Ramos (cell line): ENCODE measurements around the gene WDR27.
"Not testable (repeated sequence)": the region's sequence is repeated elsewhere in the genome, so short reads cannot be mapped to it uniquely, and the experiment has no call there.

Experiments
- in situ Hi-C: fragments of 300-500 bp; cut with MboI; formaldehyde crosslinking; loops from one replicate; pipeline ENCODE4 v1.14.3; 2022; ENCODE audit warnings: low sequenced_read_pairs; ENCODE audit not compliant: unreplicated experiment

Gene WDR27

DNA sequence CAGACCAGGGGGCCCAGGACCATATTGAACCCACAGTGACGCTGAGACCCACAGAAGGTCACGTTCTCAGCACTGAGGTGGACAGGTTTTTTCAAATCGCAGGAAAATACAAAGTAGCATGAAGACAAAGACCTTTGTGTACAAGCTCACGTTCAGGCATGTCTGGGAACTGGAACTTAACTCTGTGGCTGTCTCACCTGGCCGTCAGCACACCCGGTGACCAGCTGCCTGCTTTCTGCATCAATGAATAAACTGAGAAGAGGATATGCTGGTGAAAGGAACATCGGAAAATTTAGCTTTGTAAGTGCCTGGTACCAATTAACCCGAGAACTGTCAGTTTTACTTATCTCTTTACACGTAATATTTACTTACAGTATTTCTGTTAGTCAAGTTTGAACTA is 36.5 kb downstream of the WDR27 start:
- in situ Hi-C loops = no loop called here

GRCh38 chr6:169664227-169664626 is 37.6 kb downstream of the WDR27 start:
- in situ Hi-C loops = no loop called here

- in situ Hi-C loops = no loop called here
Observed at GRCh38 chr6:169663468-169663867, 38.4 kb downstream of the WDR27 start.

DNA sequence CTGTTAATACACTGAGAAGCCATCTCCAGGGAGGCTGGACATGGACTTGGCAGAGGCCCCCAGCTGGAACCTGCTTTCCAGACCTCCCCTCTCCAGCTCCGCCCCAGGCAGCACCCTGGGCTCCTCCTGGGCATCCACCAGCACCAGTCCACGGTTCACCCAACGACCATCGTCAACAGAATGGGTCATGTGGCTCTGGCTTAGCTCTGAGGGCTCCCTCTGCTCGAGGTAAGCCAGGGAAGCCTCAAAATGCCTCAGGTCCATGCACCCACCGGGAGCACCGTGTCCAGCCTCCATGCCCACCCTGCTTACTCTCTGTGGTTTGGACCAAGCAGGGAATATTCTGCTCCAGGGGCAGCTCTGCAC is 40.5 kb downstream of the WDR27 start:
- in situ Hi-C loops = no loop called here

DNA sequence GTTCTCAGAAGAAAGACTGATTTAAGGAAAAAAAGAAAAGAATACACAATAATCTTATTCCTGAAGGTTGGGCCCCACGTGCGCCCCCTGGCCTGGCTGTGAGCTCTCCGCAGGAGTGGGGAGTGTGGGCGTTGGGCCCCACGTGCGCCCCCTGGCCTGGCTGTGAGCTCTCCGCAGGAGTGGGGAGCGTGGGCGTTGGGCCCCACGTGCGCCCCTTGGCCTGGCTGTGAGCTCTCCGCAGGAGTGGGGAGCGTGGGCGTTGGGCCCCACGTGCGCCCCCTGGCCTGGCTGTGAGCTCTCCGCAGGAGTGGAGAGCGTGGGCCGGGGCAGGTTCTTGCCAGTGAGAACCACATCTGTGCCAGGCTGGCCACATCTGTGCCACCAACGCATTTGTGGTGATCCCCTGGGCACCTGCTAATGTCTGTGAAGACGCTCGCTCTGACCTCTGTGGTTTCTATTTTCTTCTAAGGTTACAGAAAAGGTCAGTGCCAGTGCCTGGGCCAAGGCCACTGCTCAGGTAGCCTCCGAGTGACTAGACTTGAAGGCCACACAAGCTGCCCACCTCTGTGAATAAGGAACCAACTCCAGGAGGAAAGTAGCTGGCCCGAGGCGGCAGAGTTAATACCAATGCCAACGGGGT is 41.0 kb downstream of the WDR27 start:
- in situ Hi-C loops = no loop called here

DNA sequence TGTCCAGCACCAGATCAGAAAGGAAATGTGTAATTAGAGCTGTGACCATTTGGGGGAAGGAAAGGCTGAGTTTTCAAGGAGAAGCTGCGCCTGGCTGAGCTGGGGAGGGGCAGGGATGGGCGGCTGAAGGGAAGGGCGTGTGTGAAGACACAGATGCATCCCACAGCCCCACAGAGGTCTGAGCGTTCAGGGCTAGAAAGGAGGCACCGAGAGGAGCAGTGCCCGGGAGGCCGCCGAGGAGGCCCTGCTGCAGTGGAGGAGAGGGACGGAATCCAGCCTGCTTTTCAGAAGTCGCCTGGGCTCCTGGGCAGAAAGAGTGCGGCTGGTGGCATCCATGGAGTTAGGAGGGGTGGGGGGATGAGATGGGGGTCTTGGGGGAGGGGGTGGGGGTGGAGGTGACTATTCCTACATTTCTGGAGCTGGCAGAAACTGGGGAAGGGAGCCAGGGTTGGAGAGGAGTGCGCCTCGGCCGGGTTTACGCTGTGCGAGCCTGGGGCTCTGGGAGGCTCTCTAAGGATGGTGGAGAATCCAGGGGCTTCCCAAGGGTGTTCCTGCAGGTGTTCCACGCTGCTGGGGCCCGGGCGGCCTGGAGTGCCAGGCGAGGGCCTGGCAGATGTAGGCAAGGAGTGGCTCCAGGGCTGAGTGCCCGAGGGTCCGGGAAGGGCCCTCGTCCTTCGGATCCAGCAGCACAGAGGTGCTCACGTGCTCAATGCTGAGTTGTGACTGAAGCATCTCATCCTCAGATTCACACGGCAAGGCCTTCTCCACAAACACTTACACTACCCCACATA is 41.8 kb downstream of the WDR27 start:
- in situ Hi-C loops = no loop called here

- in situ Hi-C loops = no loop called here
Observed at GRCh38 chr6:169657284-169657610, 44.6 kb downstream of the WDR27 start.

- in situ Hi-C loops = no loop called here
Observed at GRCh38 chr6:169656546-169657283, 45.1 kb downstream of the WDR27 start.

DNA sequence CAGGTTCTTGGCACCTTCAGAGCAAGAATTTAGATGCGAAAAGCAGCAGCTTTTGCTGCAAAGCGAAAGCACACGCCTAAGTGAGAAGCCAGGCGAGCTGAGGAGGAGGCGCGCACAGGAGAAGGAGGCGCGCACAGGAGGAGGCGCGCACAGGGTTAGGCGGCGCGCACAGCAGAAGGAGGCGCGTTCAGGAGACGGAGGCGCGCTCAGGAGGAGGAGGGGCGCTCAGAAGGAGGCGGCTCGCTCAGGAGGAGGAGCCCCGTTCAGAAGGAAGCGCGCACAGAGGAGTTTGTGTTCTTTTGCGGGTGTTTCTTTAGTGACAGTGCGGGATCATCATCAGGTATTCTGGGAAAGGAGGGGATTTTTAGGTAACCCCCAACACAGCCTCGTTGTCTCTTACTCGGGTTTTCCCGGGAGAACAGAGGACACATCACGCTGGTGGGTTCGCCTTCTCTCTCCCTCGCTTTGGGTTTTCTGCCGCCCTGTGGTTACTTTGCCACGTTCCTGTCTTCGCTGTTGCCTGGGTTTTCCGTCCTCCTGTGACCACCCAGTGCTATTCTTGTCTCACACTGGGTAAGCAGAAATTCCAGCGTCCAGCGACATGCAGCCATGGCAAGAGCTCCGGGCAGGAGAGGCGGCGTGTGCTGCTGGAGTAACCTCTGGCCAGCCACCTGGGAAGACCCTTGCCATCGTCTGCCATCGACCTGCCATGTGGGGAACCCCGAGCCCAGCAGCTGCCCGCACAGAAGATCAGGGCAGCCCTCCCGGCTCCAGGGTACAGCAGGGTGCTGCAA is 47.0 kb downstream of the WDR27 start:
- in situ Hi-C loops = no loop called here

DNA sequence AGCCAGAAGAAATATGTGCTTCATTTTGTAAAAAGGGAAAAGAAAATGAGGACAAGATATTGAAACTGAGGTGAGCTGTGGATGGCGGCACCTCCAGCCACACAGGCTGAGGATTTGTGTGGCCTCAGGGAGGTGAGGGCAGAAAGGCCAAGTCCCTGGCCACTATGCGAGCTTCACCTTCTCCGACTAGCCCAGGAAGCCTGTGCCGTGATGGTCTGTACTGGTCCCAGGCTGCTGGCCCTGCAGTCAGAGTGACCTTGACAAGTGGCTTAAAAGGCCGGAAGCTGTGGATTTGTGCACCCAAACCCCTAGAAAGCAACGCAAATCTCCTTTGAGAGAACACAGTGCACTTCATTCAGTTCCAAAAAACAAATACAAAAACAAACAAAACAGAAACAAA is 48.1 kb downstream of the WDR27 start:
- in situ Hi-C loops = no loop called here

GRCh38 chr6:169652896-169653295 is 48.9 kb downstream of the WDR27 start:
- in situ Hi-C loops = no loop called here

GRCh38 chr6:169651498-169651897 is 50.3 kb downstream of the WDR27 start:
- in situ Hi-C loops = no loop called here

DNA sequence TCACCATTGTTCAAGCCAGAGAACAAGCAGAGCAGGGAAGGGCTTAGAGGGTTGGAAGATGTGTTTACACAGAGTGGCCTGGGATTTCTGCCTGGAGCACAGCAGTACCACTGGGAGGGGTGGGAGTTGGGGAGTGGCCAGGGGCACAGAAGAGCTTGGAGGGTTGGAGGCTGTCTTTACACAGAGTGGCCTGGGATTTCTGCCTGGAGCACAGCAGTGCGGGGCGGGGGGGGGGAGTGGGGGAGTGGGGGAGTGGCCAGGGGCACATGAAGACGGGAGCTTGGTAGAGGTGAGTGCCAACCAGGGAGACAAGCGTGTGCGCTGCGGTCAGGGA is 50.9 kb downstream of the WDR27 start:
- in situ Hi-C loops = no loop called here

DNA sequence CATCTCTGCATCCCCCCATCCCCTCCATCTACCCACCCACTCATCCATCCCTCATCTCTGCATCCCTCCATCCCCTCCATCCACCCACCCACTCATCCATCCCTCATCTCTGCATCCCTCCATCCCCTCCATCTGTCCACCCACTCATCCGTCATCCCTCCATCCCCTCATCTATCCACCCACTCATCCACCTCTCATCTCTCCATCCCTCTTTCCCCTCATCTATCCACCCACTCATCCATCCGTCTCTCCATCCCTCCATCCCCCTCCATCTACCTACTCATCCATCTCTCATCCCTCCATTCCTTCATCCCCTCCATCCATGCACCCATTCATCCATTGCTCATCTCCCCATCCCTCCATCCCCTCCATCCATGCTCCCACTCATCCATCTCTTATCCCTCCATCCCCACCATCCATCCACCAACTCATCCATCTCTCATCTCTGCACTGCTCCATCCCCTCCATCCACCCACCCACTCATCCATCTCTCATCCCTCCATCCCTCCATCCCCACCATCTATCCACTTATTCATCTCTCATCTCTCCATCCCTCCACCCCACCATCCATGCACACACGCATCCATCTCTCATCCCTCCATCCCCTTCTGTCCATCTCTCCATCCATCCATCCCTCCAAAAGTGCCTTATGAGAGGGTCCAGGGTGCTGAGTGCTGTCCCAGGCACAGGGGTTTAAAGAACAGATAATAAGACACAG is 51.4 kb downstream of the WDR27 start:
- in situ Hi-C loops = no loop called here

GRCh38 chr6:169648617-169649016 is 53.2 kb downstream of the WDR27 start:
- in situ Hi-C loops = no loop called here

DNA sequence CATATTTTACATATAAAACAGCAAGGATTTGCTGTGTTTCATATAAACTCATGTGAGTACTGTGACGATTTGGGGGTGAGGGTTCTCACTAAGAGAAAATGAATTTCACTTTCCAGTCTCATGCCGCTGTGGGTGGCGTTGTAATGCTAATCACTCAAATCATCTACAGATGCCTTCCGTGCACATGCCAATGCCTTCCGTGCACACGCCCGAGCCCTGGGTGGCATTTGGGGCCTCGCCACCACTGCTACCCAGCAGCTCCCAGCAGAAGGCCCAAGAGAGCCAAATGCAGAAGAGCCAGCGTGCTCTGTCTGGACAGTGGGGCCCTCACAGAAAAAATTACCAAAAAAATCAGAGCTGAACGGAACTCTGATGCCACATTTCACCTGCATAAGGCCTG is 53.7 kb downstream of the WDR27 start:
- in situ Hi-C loops = no loop called here

- in situ Hi-C loops = no loop called here
Observed at GRCh38 chr6:169647637-169648036, 54.2 kb downstream of the WDR27 start.

- in situ Hi-C loops = no loop called here
Observed at GRCh38 chr6:169646906-169647567, 54.8 kb downstream of the WDR27 start.

DNA sequence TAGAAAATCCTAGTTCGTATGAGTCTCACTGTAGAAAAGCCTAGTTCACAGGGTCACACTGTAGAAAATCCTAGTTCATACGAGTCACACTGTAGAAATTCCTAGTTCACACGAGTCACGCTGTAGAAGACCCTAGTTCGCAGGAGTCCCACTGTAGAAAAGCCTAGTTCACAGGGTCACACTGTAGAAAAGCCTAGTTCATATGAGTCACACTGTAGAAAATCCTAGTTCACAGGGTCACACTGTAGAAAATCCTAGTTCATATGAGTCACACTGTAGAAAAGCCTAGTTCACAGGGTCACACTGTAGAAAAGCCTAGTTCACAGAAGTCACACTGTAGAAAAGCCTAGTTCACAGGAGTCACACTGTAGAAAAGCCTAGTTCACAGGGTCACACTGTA is 56.4 kb downstream of the WDR27 start:
- in situ Hi-C loops = not testable (repeated sequence)

DNA sequence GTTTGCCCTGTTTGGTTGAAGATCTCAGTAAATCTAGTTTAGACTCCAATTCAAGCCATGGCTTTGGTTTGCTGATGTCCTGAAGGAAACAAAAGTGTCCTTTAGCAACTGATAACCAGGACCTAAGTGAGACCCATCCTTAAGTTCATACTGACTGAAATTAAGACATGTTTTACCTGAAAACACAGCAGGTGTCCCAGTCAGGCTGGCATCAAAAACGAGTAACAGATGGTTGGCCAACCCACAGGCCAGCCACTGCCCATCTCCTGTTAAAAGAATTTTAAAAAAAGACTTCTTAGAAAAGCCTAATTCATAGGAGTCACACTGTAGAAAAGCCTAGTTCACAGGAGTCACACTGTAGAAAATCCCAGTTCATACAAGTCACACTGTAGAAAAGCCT is 58.3 kb downstream of the WDR27 start:
- in situ Hi-C loops = no loop called here
